K562 (cell line): ENCODE results near the gene PTH2. TPM values are rescaled to one million over a fixed set of nuclear protein-coding genes. Genes with fewer than 3 reads are reported as not detected.
A peak's percentile ranks its signal among the peaks of the same experiment; 100 is the strongest.

Source experiments
- ASH1L ChIP-seq: fragments of 450-650 bp; IDR thresholded peaks from 2 replicates; pipeline ENCODE4 v1.6.1; 2018; ENCODE audit warnings: borderline replicate concordance, mild to moderate bottlenecking, low read depth; ENCODE audit not compliant: partially characterized antibody
- BMI1 ChIP-seq: fragments of 150-350 bp; IDR thresholded peaks from 2 replicates; pipeline ENCODE4 v1.6.1; 2014; ENCODE audit warnings: low read length
- CBX1 ChIP-seq: sonication (generic); IDR thresholded peaks from 2 replicates; pipeline ENCODE4 v1.6.1; 2016; ENCODE audit warnings: antibody characterized with exemption, low read depth, mild to moderate bottlenecking
- GATAD2A ChIP-seq: fragments of 450-650 bp; IDR thresholded peaks from 2 replicates; pipeline ENCODE4 v1.6.1; 2017
- HMGN3 ChIP-seq: IDR thresholded peaks from 2 replicates; pipeline ENCODE4 v1.6.1; 2011; ENCODE audit warnings: borderline replicate concordance, low read depth, mild to moderate bottlenecking, mixed read lengths, low read length; ENCODE audit not compliant: insufficient read length; ENCODE audit errors: extremely low read depth
- KLF10 ChIP-seq: fragments of 250-450 bp; sonication (Bioruptor Pico); IDR thresholded peaks from 2 replicates; pipeline ENCODE4 v1.6.1; 2021; ENCODE audit warnings: matching md5 sums
- NR2C1 ChIP-seq, 2 experiments: fragments of 450-650 bp; IDR thresholded peaks; 2 replicates each; pipeline ENCODE4 v1.6.1; 2017; ENCODE audit warnings: mild to moderate bottlenecking in 2 of 2, antibody characterized with exemption in 1 of 2, inconsistent platforms in 1 of 2, missing compliant biosample characterization in 1 of 2, missing genetic modification characterization in 1 of 2
- SPI1 ChIP-seq: IDR thresholded peaks from 2 replicates; pipeline ENCODE4 v1.6.1; 2011; ENCODE audit warnings: low read depth, low read length, control low read depth, borderline replicate concordance
- ZC3H8 ChIP-seq: fragments of 450-650 bp; IDR thresholded peaks from 2 replicates; pipeline ENCODE4 v1.6.1; 2017
- ZNF311 ChIP-seq: fragments of 250-450 bp; sonication (Bioruptor Pico); IDR thresholded peaks from 2 replicates; pipeline ENCODE4 v1.4.0; 2020; ENCODE audit warnings: mild to moderate bottlenecking, moderate library complexity
- ZNF696 ChIP-seq: fragments of 250-450 bp; sonication (Bioruptor Pico); conservative IDR thresholded peaks from 2 replicates; pipeline ENCODE4 v1.4.0; 2020; ENCODE audit warnings: mild to moderate bottlenecking, moderate library complexity
- polyA plus RNA-seq, 8 experiments: library from polyadenylated mRNA; depleted of rRNA in 4 of 8; stranded (reverse) in 5 of 8; unstranded in 3 of 8; fragments of >200 nt; fragmentation: Nextera tagmentation in 2 of 8; fragmentation: Illumina TruSeq in 1 of 8; extraction: Ambion mirVana in 2 of 8; extraction: Trizol in 1 of 8; gene quantifications; 2 replicates each; pipeline versions ENCODE4 v1.2.1 to v1.2.3, GENCODE V29; 2011 to 2014; ENCODE audit warnings: inconsistent platforms in 1 of 8, missing spikeins in 1 of 8
- total RNA-seq, 7 experiments: library from RNA; depleted of rRNA in 6 of 7; stranded (reverse); fragments of >200 nt in 6 of 7; fragmentation: Illumina TruSeq in 2 of 7; extraction: Trizol in 2 of 7; gene quantifications; 2 replicates each; pipeline versions ENCODE4 v1.2.1 to v1.2.3, GENCODE V29; 2011 to 2021; ENCODE audit warnings: low replicate concordance in 1 of 7
- TF ChIP-seq, protein P1 (sequence below): fragments of 450-650 bp; IDR thresholded peaks from 2 replicates; pipeline ENCODE4 v1.6.1; 2016; ENCODE audit warnings: low read depth
- TF ChIP-seq, protein P2 (sequence below): fragments of 450-650 bp; formaldehyde crosslinking; IDR thresholded peaks from 2 replicates; pipeline ENCODE4 v1.4.0; 2020; ENCODE audit warnings: mild to moderate bottlenecking
- TF ChIP-seq, protein P3 (sequence below): sonication (generic); formaldehyde crosslinking; IDR thresholded peaks from 2 replicates; pipeline ENCODE4 v1.8.0; 2022; ENCODE audit warnings: mild to moderate bottlenecking, missing genetic modification reagents

The PTH2 gene
- total and polyA plus RNA-seq, 9 of the 15 experiments (the other 6 are each of a cell fraction or from before 2014, with no cell fraction given): 1.3 TPM; not detected in 8

DNA sequence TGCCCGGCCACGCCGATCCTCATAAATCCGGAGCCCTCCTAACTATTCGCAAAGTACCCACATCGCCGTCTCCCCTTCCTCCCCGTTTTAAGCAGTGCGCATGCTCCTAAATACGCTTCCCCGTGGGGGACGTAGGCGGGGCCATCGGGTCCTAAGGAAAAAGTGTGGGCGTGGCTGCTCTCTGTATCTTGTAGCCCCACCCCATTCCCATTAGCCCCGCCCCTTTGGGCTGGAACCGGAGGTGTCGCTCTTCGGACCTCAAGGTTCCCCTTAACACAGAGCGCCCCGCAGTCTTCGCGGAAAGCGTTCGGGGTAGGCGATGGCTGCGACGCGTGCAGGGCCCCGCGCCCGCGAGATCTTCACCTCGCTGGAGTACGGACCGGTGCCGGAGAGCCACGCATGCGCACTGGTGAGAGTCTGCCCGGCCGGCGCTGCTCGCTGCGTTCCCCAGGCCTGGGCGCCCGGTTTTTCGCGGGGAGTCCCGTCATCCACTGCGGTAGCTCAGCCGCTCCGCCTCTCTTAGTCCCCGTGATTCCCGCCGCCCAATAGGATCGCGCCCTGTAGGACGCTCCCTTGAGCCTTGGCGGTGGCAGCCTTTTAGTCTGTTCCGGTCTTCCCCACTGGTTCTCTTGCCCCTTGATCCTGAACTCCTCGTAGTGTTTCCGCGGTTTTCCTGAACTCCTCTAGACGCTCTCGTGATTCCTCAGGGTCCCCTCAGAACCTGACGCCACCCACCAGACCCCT is 29.9 kb upstream of the PTH2 start, which contains the start of gene ALDH16A1 (continued):
- TF ChIP-seq, protein P1, sequence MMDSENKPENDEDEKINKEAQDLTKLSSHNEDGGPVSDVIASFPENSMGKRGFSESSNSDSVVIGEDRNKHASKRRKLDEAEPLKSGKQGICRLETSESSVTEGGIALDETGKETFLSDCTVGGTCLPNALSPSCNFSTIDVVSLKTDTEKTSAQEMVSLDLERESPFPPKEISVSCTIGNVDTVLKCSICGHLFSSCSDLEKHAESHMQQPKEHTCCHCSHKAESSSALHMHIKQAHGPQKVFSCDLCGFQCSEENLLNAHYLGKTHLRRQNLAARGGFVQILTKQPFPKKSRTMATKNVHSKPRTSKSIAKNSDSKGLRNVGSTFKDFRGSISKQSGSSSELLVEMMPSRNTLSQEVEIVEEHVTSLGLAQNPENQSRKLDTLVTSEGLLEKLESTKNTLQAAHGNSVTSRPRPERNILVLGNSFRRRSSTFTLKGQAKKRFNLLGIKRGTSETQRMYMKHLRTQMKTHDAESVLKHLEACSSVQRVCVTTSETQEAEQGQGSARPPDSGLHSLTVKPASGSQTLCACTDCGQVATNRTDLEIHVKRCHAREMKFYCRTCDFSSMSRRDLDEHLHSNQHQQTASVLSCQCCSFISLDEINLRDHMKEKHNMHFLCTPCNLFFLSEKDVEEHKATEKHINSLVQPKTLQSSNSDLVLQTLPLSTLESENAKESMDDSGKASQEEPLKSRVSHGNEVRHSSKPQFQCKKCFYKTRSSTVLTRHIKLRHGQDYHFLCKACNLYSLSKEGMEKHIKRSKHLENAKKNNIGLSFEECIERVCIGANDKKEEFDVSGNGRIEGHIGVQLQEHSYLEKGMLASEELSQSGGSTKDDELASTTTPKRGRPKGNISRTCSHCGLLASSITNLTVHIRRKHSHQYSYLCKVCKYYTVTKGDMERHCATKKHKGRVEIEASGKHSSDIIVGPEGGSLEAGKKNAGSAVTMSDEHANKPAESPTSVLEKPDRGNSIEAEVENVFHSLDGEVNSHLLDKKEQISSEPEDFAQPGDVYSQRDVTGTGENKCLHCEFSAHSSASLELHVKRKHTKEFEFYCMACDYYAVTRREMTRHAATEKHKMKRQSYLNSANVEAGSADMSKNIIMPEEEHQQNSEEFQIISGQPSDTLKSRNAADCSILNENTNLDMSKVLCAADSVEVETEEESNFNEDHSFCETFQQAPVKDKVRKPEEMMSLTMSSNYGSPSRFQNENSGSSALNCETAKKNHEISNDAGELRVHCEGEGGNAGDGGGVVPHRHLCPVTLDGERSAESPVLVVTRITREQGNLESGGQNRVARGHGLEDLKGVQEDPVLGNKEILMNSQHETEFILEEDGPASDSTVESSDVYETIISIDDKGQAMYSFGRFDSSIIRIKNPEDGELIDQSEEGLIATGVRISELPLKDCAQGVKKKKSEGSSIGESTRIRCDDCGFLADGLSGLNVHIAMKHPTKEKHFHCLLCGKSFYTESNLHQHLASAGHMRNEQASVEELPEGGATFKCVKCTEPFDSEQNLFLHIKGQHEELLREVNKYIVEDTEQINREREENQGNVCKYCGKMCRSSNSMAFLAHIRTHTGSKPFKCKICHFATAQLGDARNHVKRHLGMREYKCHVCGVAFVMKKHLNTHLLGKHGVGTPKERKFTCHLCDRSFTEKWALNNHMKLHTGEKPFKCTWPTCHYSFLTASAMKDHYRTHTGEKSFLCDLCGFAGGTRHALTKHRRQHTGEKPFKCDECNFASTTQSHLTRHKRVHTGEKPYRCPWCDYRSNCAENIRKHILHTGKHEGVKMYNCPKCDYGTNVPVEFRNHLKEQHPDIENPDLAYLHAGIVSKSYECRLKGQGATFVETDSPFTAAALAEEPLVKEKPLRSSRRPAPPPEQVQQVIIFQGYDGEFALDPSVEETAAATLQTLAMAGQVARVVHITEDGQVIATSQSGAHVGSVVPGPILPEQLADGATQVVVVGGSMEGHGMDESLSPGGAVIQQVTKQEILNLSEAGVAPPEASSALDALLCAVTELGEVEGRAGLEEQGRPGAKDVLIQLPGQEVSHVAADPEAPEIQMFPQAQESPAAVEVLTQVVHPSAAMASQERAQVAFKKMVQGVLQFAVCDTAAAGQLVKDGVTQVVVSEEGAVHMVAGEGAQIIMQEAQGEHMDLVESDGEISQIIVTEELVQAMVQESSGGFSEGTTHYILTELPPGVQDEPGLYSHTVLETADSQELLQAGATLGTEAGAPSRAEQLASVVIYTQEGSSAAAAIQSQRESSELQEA: no peak
- TF ChIP-seq HMGN3 (peak; percentile 73), ZNF311 (CRISPR knock-in tag) (no peak), BMI1 (no peak), NR2C1 (IDR thresholded peaks at IDR 0.05) (peak; percentile 22; the same call in 1 of the 2 replicates), NR2C1 (tag; IDR thresholded peaks at IDR 0.05) (no peak), CBX1 (peak; percentile 38; the same call in 1 of the 2 replicates), SPI1 (peak; percentile 21; the same call in 1 of the 2 replicates), KLF10 (CRISPR knock-in tag) (no peak), ASH1L (no peak), ZC3H8 (no peak), ZNF696 (CRISPR knock-in tag) (no peak; the same call in 1 of the 2 replicates), GATAD2A (no peak)
- TF ChIP-seq, protein P2, sequence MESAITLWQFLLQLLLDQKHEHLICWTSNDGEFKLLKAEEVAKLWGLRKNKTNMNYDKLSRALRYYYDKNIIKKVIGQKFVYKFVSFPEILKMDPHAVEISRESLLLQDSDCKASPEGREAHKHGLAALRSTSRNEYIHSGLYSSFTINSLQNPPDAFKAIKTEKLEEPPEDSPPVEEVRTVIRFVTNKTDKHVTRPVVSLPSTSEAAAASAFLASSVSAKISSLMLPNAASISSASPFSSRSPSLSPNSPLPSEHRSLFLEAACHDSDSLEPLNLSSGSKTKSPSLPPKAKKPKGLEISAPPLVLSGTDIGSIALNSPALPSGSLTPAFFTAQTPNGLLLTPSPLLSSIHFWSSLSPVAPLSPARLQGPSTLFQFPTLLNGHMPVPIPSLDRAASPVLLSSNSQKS: no peak
- TF ChIP-seq, protein P3, sequence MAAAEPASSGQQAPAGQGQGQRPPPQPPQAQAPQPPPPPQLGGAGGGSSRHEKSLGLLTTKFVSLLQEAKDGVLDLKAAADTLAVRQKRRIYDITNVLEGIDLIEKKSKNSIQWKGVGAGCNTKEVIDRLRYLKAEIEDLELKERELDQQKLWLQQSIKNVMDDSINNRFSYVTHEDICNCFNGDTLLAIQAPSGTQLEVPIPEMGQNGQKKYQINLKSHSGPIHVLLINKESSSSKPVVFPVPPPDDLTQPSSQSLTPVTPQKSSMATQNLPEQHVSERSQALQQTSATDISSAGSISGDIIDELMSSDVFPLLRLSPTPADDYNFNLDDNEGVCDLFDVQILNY (CRISPR knock-in tag): no peak
